ENCODE data around the gene AWAT2.

DNA sequence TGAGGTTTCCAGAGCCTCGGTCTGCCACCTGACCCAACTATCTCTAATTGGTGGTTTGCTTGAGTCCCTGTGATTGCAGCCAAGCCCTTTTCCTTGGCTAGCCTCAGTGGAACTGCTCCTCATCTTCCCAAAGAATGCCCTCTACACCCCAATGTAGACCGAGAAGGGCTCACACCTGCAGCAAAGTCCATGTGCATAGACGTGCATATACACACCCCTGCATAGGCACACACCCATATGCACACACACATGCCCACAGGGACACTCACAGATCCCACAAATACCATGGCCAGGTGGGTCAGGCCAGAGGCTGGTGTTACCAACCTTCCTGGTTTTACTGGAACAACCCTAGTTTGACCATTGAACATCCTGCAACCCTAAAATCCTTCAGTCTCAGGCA lies 332 bp downstream of the AWAT2 start:
- TF ChIP-seq, protein P1, sequence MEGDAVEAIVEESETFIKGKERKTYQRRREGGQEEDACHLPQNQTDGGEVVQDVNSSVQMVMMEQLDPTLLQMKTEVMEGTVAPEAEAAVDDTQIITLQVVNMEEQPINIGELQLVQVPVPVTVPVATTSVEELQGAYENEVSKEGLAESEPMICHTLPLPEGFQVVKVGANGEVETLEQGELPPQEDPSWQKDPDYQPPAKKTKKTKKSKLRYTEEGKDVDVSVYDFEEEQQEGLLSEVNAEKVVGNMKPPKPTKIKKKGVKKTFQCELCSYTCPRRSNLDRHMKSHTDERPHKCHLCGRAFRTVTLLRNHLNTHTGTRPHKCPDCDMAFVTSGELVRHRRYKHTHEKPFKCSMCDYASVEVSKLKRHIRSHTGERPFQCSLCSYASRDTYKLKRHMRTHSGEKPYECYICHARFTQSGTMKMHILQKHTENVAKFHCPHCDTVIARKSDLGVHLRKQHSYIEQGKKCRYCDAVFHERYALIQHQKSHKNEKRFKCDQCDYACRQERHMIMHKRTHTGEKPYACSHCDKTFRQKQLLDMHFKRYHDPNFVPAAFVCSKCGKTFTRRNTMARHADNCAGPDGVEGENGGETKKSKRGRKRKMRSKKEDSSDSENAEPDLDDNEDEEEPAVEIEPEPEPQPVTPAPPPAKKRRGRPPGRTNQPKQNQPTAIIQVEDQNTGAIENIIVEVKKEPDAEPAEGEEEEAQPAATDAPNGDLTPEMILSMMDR (IDR thresholded peaks at IDR 0.05; ENCODE audit: insufficient read depth, low read length, poor library complexity, severe bottlenecking), result no peak
- no peak for TF ChIP-seq EZH2phosphoT487 (conservative IDR thresholded peaks at IDR 0.05; ENCODE audit: low read length)
